H1 (cell line): ENCODE measurements around the gene EMX1.

Experiments
- CTCF ChIP-seq, 3 experiments: IDR thresholded peaks; 1 replicate in 2 of 3; 2 replicates in 1 of 3; pipeline versions ENCODE4 v1.5.1 to v1.6.1; 2011; ENCODE audit warnings: low read length in 3 of 3, mild to moderate bottlenecking in 3 of 3, inconsistent platforms in 2 of 3, low read depth in 1 of 3, moderate library complexity in 1 of 3; ENCODE audit not compliant: insufficient read depth in 1 of 3; ENCODE audit errors: control extremely low read depth in 1 of 3
- EGR1 ChIP-seq: IDR thresholded peaks from 2 replicates; pipeline ENCODE4 v1.6.1; 2011; ENCODE audit warnings: low read depth, low read length, borderline replicate concordance
- EZH2 ChIP-seq: fragments of 200-600 bp; sonication (generic); IDR thresholded peaks from 2 replicates; pipeline ENCODE4 v1.7.1; 2012; ENCODE audit warnings: low read depth, mild to moderate bottlenecking, moderate library complexity, low read length, inconsistent platforms; ENCODE audit not compliant: severe bottlenecking
- HDAC6 ChIP-seq: IDR thresholded peaks from one replicate; pipeline ENCODE4 v1.7.1; 2012; ENCODE audit warnings: low read depth, mild to moderate bottlenecking, inconsistent platforms, low read length, moderate library complexity
- JUN ChIP-seq: IDR thresholded peaks from 2 replicates; pipeline ENCODE4 v1.6.1; 2011; ENCODE audit warnings: low read depth, mild to moderate bottlenecking, improper control_type of control experiment, low read length
- MAFK ChIP-seq: IDR thresholded peaks from 2 replicates; pipeline ENCODE4 v1.6.1; 2012; ENCODE audit warnings: low read depth, mild to moderate bottlenecking, improper control_type of control experiment, low read length
- POLR2A ChIP-seq, 2 experiments: IDR thresholded peaks; 1 replicate in 1 of 2; 2 replicates in 1 of 2; pipeline ENCODE4 v1.6.1; 2011; ENCODE audit warnings: low read depth in 2 of 2, low read length in 2 of 2, mild to moderate bottlenecking in 2 of 2; ENCODE audit errors: control extremely low read depth in 1 of 2
- POLR2AphosphoS5 ChIP-seq: IDR thresholded peaks from 2 replicates; pipeline ENCODE4 v1.6.1; 2011; ENCODE audit warnings: low read depth, low read length
- RBBP5 ChIP-seq: IDR thresholded peaks from 2 replicates; pipeline ENCODE4 v1.7.1; 2012; ENCODE audit warnings: low read depth, mild to moderate bottlenecking, inconsistent platforms, low read length, moderate library complexity, borderline replicate concordance
- SRF ChIP-seq: IDR thresholded peaks from 2 replicates; pipeline ENCODE4 v1.6.1; 2011; ENCODE audit warnings: mild to moderate bottlenecking, low read depth, low read length, moderate library complexity
- TAF1 ChIP-seq: IDR thresholded peaks from 2 replicates; pipeline ENCODE4 v1.6.1; 2011; ENCODE audit warnings: mild to moderate bottlenecking, low read depth, low read length
- TCF12 ChIP-seq: IDR thresholded peaks from 2 replicates; pipeline ENCODE4 v1.6.1; 2011; ENCODE audit warnings: low read depth, mild to moderate bottlenecking, low read length
- YY1 ChIP-seq: IDR thresholded peaks from 2 replicates; pipeline ENCODE4 v1.6.1; 2011; ENCODE audit warnings: low read depth, mild to moderate bottlenecking, low read length

DNA sequence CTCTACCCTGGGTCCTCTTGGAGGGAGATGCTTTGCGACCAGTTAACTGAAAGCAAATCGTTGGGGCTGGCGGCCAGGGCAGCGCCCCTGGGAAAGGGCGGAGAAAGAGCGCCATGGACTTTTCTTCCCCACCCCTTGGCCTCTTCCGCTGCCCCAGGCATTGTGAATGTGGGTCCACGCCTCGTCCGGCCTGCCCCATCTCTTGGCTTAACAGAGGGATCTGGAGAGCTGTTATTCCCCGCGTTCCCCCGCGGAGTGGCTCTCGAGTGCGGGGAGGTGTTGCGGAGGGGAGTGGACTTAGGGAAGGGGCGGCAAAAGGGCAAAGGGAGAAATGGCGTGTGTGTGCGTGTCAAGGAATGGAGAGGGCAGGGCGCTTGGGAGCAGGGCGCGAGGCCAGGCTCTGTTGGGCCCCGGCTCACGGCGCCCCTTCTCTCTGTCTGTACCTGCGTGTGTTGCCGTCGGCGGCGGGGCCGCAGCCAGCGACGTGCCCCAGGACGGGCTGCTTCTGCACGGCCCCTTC, 6.6 kb downstream of the EMX1 start:
- TF ChIP-seq RBBP5 = no peak
- TF ChIP-seq TCF12 = no peak
- no peak for TF ChIP-seq HDAC6
- no peak for TF ChIP-seq POLR2AphosphoS5
- TF ChIP-seq MAFK = no peak
- no peak for TF ChIP-seq CTCF (IDR thresholded peaks at IDR 0.05; ENCODE audit: control extremely low read depth in 1 of 3, insufficient read depth in 1 of 3, low read depth in 1 of 3, low read length in 3 of 3)
- no peak for TF ChIP-seq SRF
- TF ChIP-seq TAF1 = no peak
- TF ChIP-seq YY1 = no peak
- no peak for TF ChIP-seq EGR1
- TF ChIP-seq JUN = no peak
- TF ChIP-seq POLR2A (IDR thresholded peaks at IDR 0.05; ENCODE audit: control extremely low read depth in 1 of 2, low read depth in 2 of 2, low read length in 2 of 2) = no peak
- peak; percentile 97 for TF ChIP-seq EZH2
